HepG2 (cell line): Measurements from ENCODE around the gene ZNF503. TPM values are rescaled to one million over a fixed set of nuclear protein-coding genes. Genes with fewer than 3 reads are reported as not detected.

ENCODE experiments used
- DMAP1 ChIP-seq: IDR thresholded peaks from 2 replicates; pipeline ENCODE4 v1.6.1; 2016
- FOXO1 ChIP-seq: sonication (generic); formaldehyde crosslinking; IDR thresholded peaks from 2 replicates; pipeline ENCODE4 v1.4.0; 2020; ENCODE audit warnings: missing genetic modification reagents
- HNRNPLL ChIP-seq: fragments of 200-400 bp; formaldehyde crosslinking; IDR thresholded peaks from 2 replicates; pipeline ENCODE4 v1.6.1; 2017; ENCODE audit warnings: mild to moderate bottlenecking, low read depth, low read length; ENCODE audit not compliant: poor library complexity, severe bottlenecking
- PHF8 ChIP-seq: sonication (generic); formaldehyde crosslinking; IDR thresholded peaks from 2 replicates; pipeline ENCODE4 v1.5.0; 2020; ENCODE audit warnings: missing genetic modification reagents
- TARDBP ChIP-seq: sonication (generic); formaldehyde crosslinking; IDR thresholded peaks from 2 replicates; pipeline ENCODE4 v1.8.0; 2022; ENCODE audit warnings: mild to moderate bottlenecking, missing genetic modification reagents
- TBL1XR1 ChIP-seq: fragments of 150-350 bp; IDR thresholded peaks from 2 replicates; pipeline ENCODE4 v1.6.1; 2014; ENCODE audit warnings: borderline replicate concordance, low read length; ENCODE audit not compliant: partially characterized antibody
- ZNF230 ChIP-seq: sonication (generic); formaldehyde crosslinking; IDR thresholded peaks from 2 replicates; pipeline ENCODE4 v1.4.0; 2020; ENCODE audit warnings: mild to moderate bottlenecking, missing genetic modification reagents
- ZNF572 ChIP-seq: sonication (generic); formaldehyde crosslinking; IDR thresholded peaks from 2 replicates; pipeline ENCODE4 v1.5.1; 2020; ENCODE audit warnings: mild to moderate bottlenecking, missing genetic modification reagents
- ZNF670 ChIP-seq: sonication (generic); formaldehyde crosslinking; IDR thresholded peaks from 2 replicates; pipeline ENCODE4 v1.8.0; 2022; ENCODE audit warnings: mild to moderate bottlenecking, missing genetic modification reagents, borderline replicate concordance
- ZNF713 ChIP-seq: sonication (generic); formaldehyde crosslinking; IDR thresholded peaks from 2 replicates; pipeline ENCODE4 v1.4.0; 2020; ENCODE audit warnings: mild to moderate bottlenecking, missing genetic modification reagents
- polyA plus RNA-seq, 8 experiments: library from polyadenylated mRNA; depleted of rRNA in 3 of 8; stranded (reverse) in 7 of 8; unstranded in 1 of 8; fragments of >200 nt; fragmentation: Illumina TruSeq in 4 of 8; extraction: Trizol in 4 of 8; gene quantifications; 2 replicates each; pipeline versions ENCODE4 v1.2.1 to v1.2.3, GENCODE V29; 2011 to 2016; ENCODE audit warnings: low read depth in 4 of 8, missing spikeins in 1 of 8, mixed read lengths in 1 of 8; ENCODE audit not compliant: insufficient read depth in 1 of 8
- total RNA-seq, 5 experiments: library from RNA; depleted of rRNA; stranded (reverse); fragments of >200 nt; fragmentation: Illumina TruSeq; extraction: Trizol; gene quantifications; 2 replicates each; pipeline ENCODE4 v1.2.3, GENCODE V29; 2016; ENCODE audit warnings: low read depth in 1 of 5
- TF ChIP-seq, protein P1 (sequence below): sonication (generic); formaldehyde crosslinking; IDR thresholded peaks from 2 replicates; pipeline ENCODE4 v1.8.0; 2022; ENCODE audit warnings: low read depth, missing genetic modification reagents
- TF ChIP-seq, protein P2 (sequence below): sonication (generic); formaldehyde crosslinking; IDR thresholded peaks from 2 replicates; pipeline ENCODE4; 2020; ENCODE audit warnings: missing genetic modification reagents, mild to moderate bottlenecking, borderline replicate concordance
- TF ChIP-seq, protein P3 (sequence below): IDR thresholded peaks from 2 replicates; pipeline ENCODE4 v1.4.0; 2020; ENCODE audit warnings: mild to moderate bottlenecking, missing genetic modification reagents
- TF ChIP-seq, protein P4 (sequence below): sonication (generic); formaldehyde crosslinking; IDR thresholded peaks from 2 replicates; pipeline ENCODE4 v1.5.0; 2020; ENCODE audit warnings: mild to moderate bottlenecking, missing genetic modification reagents
- TF ChIP-seq, protein P5 (sequence below): sonication (generic); formaldehyde crosslinking; IDR thresholded peaks from 2 replicates; pipeline ENCODE4 v1.5.0; 2020; ENCODE audit warnings: missing genetic modification reagents
- TF ChIP-seq, protein P6 (sequence below): fragments of 450-650 bp; IDR thresholded peaks from 2 replicates; pipeline ENCODE4 v1.6.1; 2017

Gene ZNF503
- total and polyA plus RNA-seq, 2 of the 13 experiments (the other 11 are each of a cell fraction or from before 2014, with no cell fraction given) = 2.7 to 8.3 TPM

DNA sequence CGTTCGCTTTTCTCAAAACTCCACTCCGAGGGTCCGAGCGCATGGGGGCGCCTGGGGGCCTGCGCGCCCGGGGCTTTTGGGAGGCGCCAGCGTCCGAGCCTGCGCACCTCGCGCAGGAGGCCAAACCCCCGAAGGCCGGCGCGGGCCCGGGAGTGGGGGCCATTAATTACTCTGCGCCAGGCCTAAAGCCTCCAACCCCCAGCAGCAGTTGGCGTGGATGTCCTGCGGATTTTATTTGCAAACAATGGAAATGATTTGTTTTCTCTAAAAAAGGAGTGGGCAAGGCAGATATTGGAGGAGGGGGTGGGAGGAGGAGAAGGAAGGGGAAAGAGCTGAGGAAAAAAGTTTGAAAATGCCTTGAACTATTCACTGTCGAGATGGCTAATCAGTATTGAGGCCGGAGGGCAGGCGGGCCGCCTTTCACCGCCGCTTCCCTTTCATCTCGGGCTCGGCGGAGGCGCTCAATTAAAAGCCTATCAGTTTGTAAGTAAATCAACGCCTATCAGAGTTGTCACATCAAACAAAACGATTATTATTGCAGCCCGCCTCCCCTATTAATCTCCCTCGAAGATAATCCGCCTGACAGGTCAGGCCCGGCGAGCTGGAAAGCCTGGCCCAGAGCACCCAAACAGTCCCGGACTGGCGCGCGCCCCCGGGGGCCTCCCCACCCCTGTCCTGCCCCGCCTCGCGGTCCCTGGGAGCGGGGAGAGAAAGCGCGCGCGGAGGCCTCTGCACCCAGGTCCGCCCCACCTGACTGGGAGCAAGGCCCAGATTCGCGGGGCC lies 3.4 kb upstream of the ZNF503 start (continued):
- TF ChIP-seq, protein P1, sequence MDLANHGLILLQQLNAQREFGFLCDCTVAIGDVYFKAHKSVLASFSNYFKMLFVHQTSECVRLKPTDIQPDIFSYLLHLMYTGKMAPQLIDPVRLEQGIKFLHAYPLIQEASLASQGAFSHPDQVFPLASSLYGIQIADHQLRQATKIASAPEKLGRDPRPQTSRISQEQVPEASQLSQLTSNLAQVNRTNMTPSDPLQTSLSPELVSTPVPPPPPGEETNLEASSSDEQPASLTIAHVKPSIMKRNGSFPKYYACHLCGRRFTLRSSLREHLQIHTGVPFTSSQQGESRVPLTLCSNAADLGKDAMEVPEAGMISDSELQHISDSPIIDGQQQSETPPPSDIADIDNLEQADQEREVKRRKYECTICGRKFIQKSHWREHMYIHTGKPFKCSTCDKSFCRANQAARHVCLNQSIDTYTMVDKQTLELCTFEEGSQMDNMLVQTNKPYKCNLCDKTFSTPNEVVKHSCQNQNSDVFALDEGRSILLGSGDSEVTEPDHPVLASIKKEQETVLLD = no peak
- TF ChIP-seq, protein P2, sequence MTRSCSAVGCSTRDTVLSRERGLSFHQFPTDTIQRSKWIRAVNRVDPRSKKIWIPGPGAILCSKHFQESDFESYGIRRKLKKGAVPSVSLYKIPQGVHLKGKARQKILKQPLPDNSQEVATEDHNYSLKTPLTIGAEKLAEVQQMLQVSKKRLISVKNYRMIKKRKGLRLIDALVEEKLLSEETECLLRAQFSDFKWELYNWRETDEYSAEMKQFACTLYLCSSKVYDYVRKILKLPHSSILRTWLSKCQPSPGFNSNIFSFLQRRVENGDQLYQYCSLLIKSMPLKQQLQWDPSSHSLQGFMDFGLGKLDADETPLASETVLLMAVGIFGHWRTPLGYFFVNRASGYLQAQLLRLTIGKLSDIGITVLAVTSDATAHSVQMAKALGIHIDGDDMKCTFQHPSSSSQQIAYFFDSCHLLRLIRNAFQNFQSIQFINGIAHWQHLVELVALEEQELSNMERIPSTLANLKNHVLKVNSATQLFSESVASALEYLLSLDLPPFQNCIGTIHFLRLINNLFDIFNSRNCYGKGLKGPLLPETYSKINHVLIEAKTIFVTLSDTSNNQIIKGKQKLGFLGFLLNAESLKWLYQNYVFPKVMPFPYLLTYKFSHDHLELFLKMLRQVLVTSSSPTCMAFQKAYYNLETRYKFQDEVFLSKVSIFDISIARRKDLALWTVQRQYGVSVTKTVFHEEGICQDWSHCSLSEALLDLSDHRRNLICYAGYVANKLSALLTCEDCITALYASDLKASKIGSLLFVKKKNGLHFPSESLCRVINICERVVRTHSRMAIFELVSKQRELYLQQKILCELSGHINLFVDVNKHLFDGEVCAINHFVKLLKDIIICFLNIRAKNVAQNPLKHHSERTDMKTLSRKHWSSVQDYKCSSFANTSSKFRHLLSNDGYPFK (CRISPR knock-in tag) = no peak
- peak; percentile 60; the same call in 1 of the 2 replicates for TF ChIP-seq DMAP1 (CRISPR knock-in tag)
- TF ChIP-seq, protein P3, sequence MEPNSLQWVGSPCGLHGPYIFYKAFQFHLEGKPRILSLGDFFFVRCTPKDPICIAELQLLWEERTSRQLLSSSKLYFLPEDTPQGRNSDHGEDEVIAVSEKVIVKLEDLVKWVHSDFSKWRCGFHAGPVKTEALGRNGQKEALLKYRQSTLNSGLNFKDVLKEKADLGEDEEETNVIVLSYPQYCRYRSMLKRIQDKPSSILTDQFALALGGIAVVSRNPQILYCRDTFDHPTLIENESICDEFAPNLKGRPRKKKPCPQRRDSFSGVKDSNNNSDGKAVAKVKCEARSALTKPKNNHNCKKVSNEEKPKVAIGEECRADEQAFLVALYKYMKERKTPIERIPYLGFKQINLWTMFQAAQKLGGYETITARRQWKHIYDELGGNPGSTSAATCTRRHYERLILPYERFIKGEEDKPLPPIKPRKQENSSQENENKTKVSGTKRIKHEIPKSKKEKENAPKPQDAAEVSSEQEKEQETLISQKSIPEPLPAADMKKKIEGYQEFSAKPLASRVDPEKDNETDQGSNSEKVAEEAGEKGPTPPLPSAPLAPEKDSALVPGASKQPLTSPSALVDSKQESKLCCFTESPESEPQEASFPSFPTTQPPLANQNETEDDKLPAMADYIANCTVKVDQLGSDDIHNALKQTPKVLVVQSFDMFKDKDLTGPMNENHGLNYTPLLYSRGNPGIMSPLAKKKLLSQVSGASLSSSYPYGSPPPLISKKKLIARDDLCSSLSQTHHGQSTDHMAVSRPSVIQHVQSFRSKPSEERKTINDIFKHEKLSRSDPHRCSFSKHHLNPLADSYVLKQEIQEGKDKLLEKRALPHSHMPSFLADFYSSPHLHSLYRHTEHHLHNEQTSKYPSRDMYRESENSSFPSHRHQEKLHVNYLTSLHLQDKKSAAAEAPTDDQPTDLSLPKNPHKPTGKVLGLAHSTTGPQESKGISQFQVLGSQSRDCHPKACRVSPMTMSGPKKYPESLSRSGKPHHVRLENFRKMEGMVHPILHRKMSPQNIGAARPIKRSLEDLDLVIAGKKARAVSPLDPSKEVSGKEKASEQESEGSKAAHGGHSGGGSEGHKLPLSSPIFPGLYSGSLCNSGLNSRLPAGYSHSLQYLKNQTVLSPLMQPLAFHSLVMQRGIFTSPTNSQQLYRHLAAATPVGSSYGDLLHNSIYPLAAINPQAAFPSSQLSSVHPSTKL (CRISPR knock-in tag) = peak; percentile 63; the same call in 1 of the 2 replicates
- TF ChIP-seq ZNF230 = no peak
- no peak for TF ChIP-seq ZNF713
- TF ChIP-seq ZNF572 = no peak
- no peak; the same call in none of the 2 replicates for TF ChIP-seq FOXO1
- TF ChIP-seq, protein P4, sequence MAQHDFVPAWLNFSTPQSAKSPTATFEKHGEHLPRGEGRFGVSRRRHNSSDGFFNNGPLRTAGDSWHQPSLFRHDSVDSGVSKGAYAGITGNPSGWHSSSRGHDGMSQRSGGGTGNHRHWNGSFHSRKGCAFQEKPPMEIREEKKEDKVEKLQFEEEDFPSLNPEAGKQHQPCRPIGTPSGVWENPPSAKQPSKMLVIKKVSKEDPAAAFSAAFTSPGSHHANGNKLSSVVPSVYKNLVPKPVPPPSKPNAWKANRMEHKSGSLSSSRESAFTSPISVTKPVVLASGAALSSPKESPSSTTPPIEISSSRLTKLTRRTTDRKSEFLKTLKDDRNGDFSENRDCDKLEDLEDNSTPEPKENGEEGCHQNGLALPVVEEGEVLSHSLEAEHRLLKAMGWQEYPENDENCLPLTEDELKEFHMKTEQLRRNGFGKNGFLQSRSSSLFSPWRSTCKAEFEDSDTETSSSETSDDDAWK = no peak
- TF ChIP-seq TARDBP (CRISPR knock-in tag) = peak; percentile 85
- TF ChIP-seq HNRNPLL = peak; percentile 98
- TF ChIP-seq, protein P5, sequence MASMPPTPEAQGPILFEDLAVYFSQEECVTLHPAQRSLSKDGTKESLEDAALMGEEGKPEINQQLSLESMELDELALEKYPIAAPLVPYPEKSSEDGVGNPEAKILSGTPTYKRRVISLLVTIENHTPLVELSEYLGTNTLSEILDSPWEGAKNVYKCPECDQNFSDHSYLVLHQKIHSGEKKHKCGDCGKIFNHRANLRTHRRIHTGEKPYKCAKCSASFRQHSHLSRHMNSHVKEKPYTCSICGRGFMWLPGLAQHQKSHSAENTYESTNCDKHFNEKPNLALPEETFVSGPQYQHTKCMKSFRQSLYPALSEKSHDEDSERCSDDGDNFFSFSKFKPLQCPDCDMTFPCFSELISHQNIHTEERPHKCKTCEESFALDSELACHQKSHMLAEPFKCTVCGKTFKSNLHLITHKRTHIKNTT (CRISPR knock-in tag) = no peak
- TF ChIP-seq, protein P6, sequence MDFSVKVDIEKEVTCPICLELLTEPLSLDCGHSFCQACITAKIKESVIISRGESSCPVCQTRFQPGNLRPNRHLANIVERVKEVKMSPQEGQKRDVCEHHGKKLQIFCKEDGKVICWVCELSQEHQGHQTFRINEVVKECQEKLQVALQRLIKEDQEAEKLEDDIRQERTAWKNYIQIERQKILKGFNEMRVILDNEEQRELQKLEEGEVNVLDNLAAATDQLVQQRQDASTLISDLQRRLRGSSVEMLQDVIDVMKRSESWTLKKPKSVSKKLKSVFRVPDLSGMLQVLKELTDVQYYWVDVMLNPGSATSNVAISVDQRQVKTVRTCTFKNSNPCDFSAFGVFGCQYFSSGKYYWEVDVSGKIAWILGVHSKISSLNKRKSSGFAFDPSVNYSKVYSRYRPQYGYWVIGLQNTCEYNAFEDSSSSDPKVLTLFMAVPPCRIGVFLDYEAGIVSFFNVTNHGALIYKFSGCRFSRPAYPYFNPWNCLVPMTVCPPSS = no peak
- TF ChIP-seq PHF8 (CRISPR knock-in tag) = peak; percentile 55
- TF ChIP-seq TBL1XR1 = no peak
- no peak for TF ChIP-seq ZNF670 (CRISPR knock-in tag)
